IPS DF 4.7 (cell line): ENCODE data around the gene NACC2.

Experiments
- DNase-seq: peaks from one replicate; pipeline ENCODE4 v3.0.0-alpha.2; 2013; ENCODE audit warnings: low spot score; ENCODE audit errors: extremely low read depth

NACC2 gene

DNA sequence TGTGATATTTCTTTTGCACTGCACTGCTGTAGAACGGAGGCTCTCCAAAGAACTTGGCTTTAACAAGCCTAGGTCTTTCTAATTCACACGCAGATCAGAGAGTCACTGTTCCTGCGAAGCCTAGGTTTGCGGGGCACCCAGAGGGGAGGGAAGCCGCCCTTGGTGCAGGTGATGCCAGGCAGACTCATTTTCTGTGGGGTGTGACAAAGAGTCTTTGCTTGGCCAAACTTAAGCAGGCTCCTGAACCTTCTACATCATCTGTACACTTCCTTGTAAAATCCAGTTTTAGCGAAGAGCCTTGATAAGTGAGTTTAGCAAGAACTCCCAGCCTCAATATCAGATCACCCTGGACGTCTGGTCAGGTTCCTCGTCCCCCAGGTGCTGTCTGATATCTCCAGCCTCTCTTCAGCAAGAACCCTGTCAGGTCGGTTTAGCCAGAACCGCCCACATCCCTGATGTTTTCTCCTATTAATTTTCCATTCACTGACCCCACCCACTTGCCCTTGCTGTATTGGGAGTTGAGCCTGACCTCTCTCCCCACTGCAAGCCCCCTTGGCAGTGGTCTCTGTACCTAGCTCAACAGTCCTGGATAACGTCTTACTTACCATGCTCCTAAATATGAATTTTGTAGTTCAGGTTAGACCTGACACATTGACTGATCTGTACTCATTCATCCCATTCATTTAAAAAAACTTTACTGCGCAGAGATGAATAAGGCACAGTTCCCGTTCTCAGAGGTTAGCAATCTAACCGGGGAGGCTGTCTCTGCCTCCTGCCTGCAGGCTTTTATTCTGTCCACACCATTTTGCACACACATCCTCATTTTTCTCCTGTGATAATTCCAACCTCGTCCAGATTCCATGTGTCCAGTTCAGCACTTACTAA, 133.0 kb downstream of the NACC2 start:
- no peak for DNase-seq

DNA sequence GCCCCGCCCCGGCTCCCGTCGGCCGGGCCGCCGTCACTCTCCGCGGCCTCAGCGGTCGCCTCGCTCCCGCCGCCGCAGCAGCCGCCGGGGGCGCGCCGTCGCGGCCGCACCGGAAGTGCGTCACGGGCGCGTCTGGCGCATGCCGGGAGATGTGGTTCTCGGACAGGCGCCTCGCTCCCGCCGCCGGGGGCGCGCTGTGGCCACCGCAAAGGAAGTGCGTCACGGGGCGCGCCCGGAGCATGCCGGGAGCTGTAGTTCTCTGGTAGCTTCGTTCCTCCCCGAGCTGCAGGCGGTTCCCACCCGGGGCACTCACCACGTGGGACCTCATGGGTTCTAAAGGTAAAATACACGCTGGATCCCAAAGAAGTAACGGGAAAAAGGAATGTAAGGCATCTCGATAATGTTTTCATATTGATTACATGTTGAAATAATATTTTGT, 133.8 kb downstream of the NACC2 start, which contains the start of gene UBAC1:
Gene UBAC1, minus strand, starts transcription at position 97 of the 439 bp plus-strand sequence. CDS start 211 bp downstream, outside the sequence.
- DNase-seq = peak; percentile 66

GRCh38 chr9:135960411-135961276, 134.4 kb downstream of the NACC2 start:
- no peak for DNase-seq

DNA sequence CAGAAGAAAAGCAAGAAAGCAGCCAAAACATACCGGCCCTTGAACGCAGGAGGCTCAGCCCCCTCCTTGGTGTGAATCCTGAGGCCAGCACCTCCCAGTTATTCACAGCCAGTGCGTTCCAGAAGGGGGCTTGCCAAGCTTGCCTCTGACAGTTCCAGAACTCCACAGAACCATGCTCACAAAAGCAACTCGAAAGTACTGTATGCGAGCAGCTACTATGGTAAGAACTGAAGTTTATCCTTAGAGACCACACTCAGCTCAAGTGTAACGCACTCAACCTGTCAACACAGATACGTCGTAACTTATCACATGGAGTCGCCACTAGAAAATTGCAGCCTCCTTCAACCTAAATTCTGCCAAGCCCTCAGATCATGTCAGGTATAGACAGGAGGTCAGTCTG, 135.3 kb downstream of the NACC2 start:
- no peak for DNase-seq

DNA sequence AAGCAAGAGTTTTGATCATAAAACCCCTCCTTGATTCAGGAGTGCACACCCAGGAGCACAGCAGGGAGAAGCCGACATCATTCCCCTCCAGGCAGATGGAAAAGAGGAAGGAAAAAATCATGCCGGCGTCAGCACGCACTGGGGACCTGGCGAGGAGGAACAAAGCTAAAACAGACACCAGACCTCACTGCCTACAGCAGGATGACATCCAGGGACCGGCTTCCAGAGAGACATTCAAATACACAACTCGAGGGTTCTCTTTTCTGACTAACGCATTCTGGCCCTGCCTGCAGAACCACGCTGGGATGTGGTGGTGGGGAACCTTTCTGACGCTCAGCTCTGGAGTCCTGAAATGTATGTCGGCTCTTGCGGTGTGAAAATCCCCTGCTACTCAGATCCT, 136.6 kb downstream of the NACC2 start:
- no peak for DNase-seq

GRCh38 chr9:135957431-135957830, 137.7 kb downstream of the NACC2 start:
- DNase-seq = no peak

DNA sequence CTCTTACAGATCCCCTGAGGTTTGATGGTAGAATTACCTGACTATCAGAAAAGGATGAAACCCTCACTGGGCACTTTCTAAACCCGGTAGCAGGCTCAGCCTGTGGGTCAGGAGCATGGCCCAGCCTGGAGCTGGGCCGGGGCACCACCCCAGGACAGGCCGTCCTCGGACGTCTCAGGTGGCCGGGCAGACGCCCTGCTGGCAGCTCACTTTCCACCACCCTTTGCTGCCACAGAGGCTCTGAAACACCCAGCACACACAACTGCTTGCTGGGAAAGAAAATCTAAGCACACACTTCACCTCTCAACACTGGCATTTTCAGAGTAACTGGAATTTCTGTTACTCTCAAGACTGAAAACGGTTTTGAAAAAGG, 138.3 kb downstream of the NACC2 start:
- DNase-seq = no peak
